HCT116 (cell line): ENCODE results near the gene HDAC5. TPM values are rescaled to one million over a fixed set of nuclear protein-coding genes. Genes with fewer than 3 reads are reported as not detected.

ENCODE experiments used
- ATAC-seq: fragments of 200-7000 bp; cut with Tn5 transposase; 2 replicates; pipeline ENCODE4 v1.9.1; 2020; ENCODE audit warnings: mild to moderate bottlenecking, moderate library complexity
- BruUV-seq: library from RNA; stranded (reverse); fragments of 400-500 nt; replicated peaks from 2 replicates; lab custom pipeline; 2021; lab: Mats Ljungman, UMichigan
- CTCF ChIA-PET: fragments of 300-600 bp; sonication (Branson Sonifier 250); formaldehyde crosslinking; loops from one replicate; lab custom pipeline; 2021; ENCODE audit warnings: antibody characterized with exemption; lab: Charles Lee
- POLR2A ChIA-PET: fragments of 300-600, 350-600 bp; sonication (Branson Sonifier 250); formaldehyde crosslinking; loops from one replicate; lab custom pipeline; 2021; ENCODE audit warnings: antibody characterized with exemption; lab: Charles Lee
- RAD21 ChIA-PET, 2 experiments: fragments of 300-600 bp; sonication (Branson Sonifier 250); formaldehyde crosslinking; loops; one replicate each; lab custom pipeline; 2023; ENCODE audit warnings: low total read pairs in 2 of 2; ENCODE audit not compliant: uncharacterized antibody in 2 of 2, unreplicated experiment in 2 of 2, low non-redundant PET in 1 of 2; lab: Charles Lee
- DNase-seq: peaks from one replicate; pipeline ENCODE4 v3.0.0-alpha.2; 2010; ENCODE audit warnings: low read depth, low spot score
- H2AFZ ChIP-seq: fragments of 200-600 bp; shearing (Covaris generic), sonication (generic); 2 replicates; pipeline ENCODE4 v1.6.1; 2017; ENCODE audit warnings: low read depth, mixed run types, mixed read lengths, antibody characterized with exemption, low read length; ENCODE audit not compliant: poor library complexity, severe bottlenecking
- H3K27ac ChIP-seq: 2 replicates; pipeline ENCODE4 v1.5.1; 2012; ENCODE audit warnings: low read depth, low read length
- H3K27me3 ChIP-seq: fragments of 200-600 bp; sonication (generic); 2 replicates; pipeline ENCODE4 v1.6.1; 2016; ENCODE audit warnings: mixed run types, low read length, mixed read lengths; ENCODE audit not compliant: insufficient read depth
- H3K36me3 ChIP-seq, 2 experiments: fragments of 200-500 bp in 1 of 2; fragments of 200-600 bp in 1 of 2; sonication (Bioruptor generic) in 1 of 2; sonication (generic) in 1 of 2; 2 replicates each; pipeline versions ENCODE4 v1.5.1 to v1.6.1; 2014 to 2016; ENCODE audit warnings: low read length in 2 of 2, inconsistent platforms in 1 of 2, mixed read lengths in 1 of 2, mixed run types in 1 of 2; ENCODE audit not compliant: insufficient read depth in 2 of 2, control insufficient read depth in 1 of 2
- H3K4me1 ChIP-seq, 2 experiments: fragments of 200-600 bp in 1 of 2; sonication (generic) in 1 of 2; 2 replicates each; pipeline versions ENCODE4 v1.5.1 to v1.6.1; 2012 to 2017; ENCODE audit warnings: low read length in 2 of 2, inconsistent platforms in 1 of 2, mild to moderate bottlenecking in 1 of 2, mixed read lengths in 1 of 2, mixed run types in 1 of 2, moderate library complexity in 1 of 2; ENCODE audit not compliant: insufficient read depth in 2 of 2, control insufficient read depth in 1 of 2
- H3K4me2 ChIP-seq: fragments of 200-600 bp; sonication (generic); 2 replicates; pipeline ENCODE4 v1.6.1; 2017; ENCODE audit warnings: mixed run types, low read length, mixed read lengths
- H3K4me3 ChIP-seq, 2 experiments: fragments of 200-600 bp in 1 of 2; sonication (generic) in 1 of 2; replicated peaks in 1 of 2; 2 replicates each; pipeline ENCODE4 v1.5.1; 2011 to 2016; ENCODE audit warnings: low read length in 2 of 2, control low read depth in 1 of 2, low read depth in 1 of 2, mild to moderate bottlenecking in 1 of 2, mixed read lengths in 1 of 2, mixed run types in 1 of 2
- H3K79me2 ChIP-seq: fragments of 200-600 bp; sonication (generic); 2 replicates; pipeline ENCODE4 v1.6.1; 2017; ENCODE audit warnings: mild to moderate bottlenecking, mixed run types, low read length, moderate library complexity, mixed read lengths; ENCODE audit not compliant: insufficient read depth
- H3K9ac ChIP-seq: fragments of 200-600 bp; sonication (generic); 2 replicates; pipeline ENCODE4 v1.6.1; 2016; ENCODE audit warnings: low read length, mixed read lengths
- H3K9me2 ChIP-seq: fragments of 200-600 bp; sonication (generic), shearing (Covaris generic); 2 replicates; pipeline ENCODE4 v1.6.1; 2017; ENCODE audit warnings: mixed run types, mild to moderate bottlenecking, moderate library complexity; ENCODE audit not compliant: insufficient read depth
- H3K9me3 ChIP-seq, 2 experiments: fragments of 200-500 bp in 1 of 2; fragments of 200-600 bp in 1 of 2; sonication (Bioruptor generic) in 1 of 2; sonication (generic) in 1 of 2; 2 replicates each; pipeline ENCODE4 v1.6.1; 2014 to 2017; ENCODE audit warnings: low read length in 2 of 2, mixed read lengths in 2 of 2, inconsistent platforms in 1 of 2, low read depth in 1 of 2, mild to moderate bottlenecking in 1 of 2, mixed run types in 1 of 2, moderate library complexity in 1 of 2; ENCODE audit not compliant: control insufficient read depth in 1 of 2, insufficient read depth in 1 of 2
- H4K20me1 ChIP-seq: fragments of 200-600 bp; sonication (generic), shearing (Covaris generic); 2 replicates; pipeline ENCODE4 v1.6.1; 2017; ENCODE audit warnings: mixed run types, mild to moderate bottlenecking, moderate library complexity; ENCODE audit not compliant: insufficient read depth
- EGR1 ChIP-seq: IDR thresholded peaks from 2 replicates; pipeline ENCODE4 v1.6.1; 2012; ENCODE audit warnings: low read depth
- EZH2phosphoT487 ChIP-seq: fragments of 200-600 bp; IDR thresholded peaks from 2 replicates; pipeline ENCODE4 v1.6.1; 2018; ENCODE audit warnings: antibody characterized with exemption, borderline replicate concordance
- FOSL1 ChIP-seq: IDR thresholded peaks from 2 replicates; pipeline ENCODE4 v1.6.1; 2012; ENCODE audit warnings: low read depth
- RAD21 ChIP-seq: IDR thresholded peaks from 2 replicates; pipeline ENCODE4 v1.6.1; 2012; ENCODE audit warnings: low read depth, mild to moderate bottlenecking
- SP1 ChIP-seq: IDR thresholded peaks from 2 replicates; pipeline ENCODE4 v1.6.1; 2012; ENCODE audit warnings: low read depth
- TCF7L2 ChIP-seq: IDR thresholded peaks from 2 replicates; pipeline ENCODE4 v1.7.0; 2011; ENCODE audit warnings: borderline replicate concordance, inconsistent platforms; ENCODE audit not compliant: insufficient read depth, insufficient read length; ENCODE audit errors: extremely low read depth
- ZNF274 ChIP-seq: fragments of 200-500 bp; sonication (Bioruptor generic); IDR thresholded peaks from 2 replicates; pipeline ENCODE4 v1.6.1; 2014; ENCODE audit warnings: mild to moderate bottlenecking, low read depth, low read length, inconsistent platforms
- intact Hi-C: fragments of 100-400 bp; cut with micrococcal nuclease; formaldehyde crosslinking; loops from 2 replicates; pipeline ENCODE4 v1.10.0; 2022
- total RNA-seq: library from RNA; stranded (reverse); gene quantifications from one replicate; pipeline ENCODE4 v1.2.1, GENCODE V29; 2021; ENCODE audit not compliant: unreplicated experiment
- TF ChIP-seq, protein P1 (sequence below): IDR thresholded peaks from 2 replicates; pipeline ENCODE4 v1.6.1; 2012; ENCODE audit warnings: low read depth

The HDAC5 gene
- total RNA-seq, 1 experiment from 2014 or later = 32.9 TPM

DNA sequence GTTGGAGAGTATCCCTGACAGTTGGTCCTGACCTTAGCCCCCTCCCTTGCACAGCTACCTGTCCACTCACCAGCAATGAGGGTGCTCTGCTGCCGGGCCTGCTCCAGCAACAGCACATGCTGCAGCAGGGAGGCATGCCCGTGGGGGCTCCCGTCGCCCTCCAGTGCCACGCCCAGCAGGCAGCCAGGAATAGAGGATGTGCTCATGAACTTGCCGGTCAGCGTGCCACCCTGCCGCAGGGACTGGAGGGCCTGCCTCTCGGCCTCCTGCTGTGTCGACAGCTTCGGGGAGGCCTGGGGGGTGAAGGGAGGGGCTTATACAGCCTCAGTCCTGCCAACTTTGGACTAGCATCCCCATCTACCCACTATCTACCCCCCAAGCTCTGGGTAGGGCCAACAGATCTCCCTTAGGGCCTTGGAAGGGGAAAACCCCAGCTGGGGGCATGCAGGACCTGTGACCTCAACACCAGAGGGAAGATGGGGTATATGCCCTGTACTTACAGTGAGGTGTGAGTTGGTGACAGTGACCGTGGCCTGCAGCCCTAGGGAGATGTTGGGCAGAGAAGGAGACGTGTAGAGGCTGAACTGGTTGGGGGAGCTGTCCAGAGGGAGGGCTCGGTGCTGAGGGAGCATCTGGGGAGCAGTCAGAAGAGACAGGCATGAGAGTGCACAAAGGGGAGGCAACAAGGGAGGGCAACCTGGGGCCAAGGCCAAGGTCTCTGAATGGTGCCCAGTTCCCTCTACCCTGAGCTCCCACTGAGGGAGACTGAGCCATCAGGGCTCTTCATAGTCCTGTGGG is 32.0 kb downstream of the HDAC5 start:
- Histone ChIP-seq H3K9ac (no peak overlapping the region), H3K9me3 (no peaks in the 10 kb centered on the region), H3K9me2 (no peaks in the 10 kb centered on the region), H3K36me3 (no peaks in the 10 kb centered on the region; a peak in 1 of 4 replicates), H3K79me2 (peaks cover 4% of the 10 kb centered on the region; the same call in 1 of the 2 replicates), H3K27ac (no peak overlapping the region), H3K4me2 (no peak overlapping the region), H3K27me3 (no peaks in the 10 kb centered on the region), H2AFZ (no peak overlapping the region), H3K4me1 (peaks cover 23 to 39% of the 10 kb centered on the region in 2 experiments), H3K4me3 (no peak overlapping the region), H4K20me1 (no peaks in the 10 kb centered on the region)
- POLR2A ChIA-PET = interaction anchor here (1.2 kb wide), 1 partner anchor 22 kb away, joined by 3 read pairs; no protein-coding TSS in a partner anchor
- CTCF ChIA-PET = no interaction called here
- intact Hi-C loops = no loop called here
- RAD21 ChIA-PET = no interaction called here
- TF ChIP-seq RAD21 (no peak), EZH2phosphoT487 (no peak), SP1 (no peak), FOSL1 (no peak), TCF7L2 (no peak), EGR1 (no peak), ZNF274 (no peak)
- TF ChIP-seq, protein P1, sequence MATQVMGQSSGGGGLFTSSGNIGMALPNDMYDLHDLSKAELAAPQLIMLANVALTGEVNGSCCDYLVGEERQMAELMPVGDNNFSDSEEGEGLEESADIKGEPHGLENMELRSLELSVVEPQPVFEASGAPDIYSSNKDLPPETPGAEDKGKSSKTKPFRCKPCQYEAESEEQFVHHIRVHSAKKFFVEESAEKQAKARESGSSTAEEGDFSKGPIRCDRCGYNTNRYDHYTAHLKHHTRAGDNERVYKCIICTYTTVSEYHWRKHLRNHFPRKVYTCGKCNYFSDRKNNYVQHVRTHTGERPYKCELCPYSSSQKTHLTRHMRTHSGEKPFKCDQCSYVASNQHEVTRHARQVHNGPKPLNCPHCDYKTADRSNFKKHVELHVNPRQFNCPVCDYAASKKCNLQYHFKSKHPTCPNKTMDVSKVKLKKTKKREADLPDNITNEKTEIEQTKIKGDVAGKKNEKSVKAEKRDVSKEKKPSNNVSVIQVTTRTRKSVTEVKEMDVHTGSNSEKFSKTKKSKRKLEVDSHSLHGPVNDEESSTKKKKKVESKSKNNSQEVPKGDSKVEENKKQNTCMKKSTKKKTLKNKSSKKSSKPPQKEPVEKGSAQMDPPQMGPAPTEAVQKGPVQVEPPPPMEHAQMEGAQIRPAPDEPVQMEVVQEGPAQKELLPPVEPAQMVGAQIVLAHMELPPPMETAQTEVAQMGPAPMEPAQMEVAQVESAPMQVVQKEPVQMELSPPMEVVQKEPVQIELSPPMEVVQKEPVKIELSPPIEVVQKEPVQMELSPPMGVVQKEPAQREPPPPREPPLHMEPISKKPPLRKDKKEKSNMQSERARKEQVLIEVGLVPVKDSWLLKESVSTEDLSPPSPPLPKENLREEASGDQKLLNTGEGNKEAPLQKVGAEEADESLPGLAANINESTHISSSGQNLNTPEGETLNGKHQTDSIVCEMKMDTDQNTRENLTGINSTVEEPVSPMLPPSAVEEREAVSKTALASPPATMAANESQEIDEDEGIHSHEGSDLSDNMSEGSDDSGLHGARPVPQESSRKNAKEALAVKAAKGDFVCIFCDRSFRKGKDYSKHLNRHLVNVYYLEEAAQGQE = no peak
- no peak for DNase-seq
- ATAC-seq = no peak
- BruUV-seq = no TSS peak
